Stimulated activated CD4-positive, alpha-beta T cell treated with anti-CD3 and anti-CD28 coated beads, TNF-alpha, amount 100 ng/mL, for 1 hour (primary cell): ENCODE measurements around the gene VAPB.

Experiments used
- DNase-seq, 3 donors: peaks; one replicate each; pipeline ENCODE4 v3.0.0-alpha.2; 2020; ENCODE audit warnings: low read depth in 3 of 3, low spot score in 1 of 3

Gene VAPB

DNA sequence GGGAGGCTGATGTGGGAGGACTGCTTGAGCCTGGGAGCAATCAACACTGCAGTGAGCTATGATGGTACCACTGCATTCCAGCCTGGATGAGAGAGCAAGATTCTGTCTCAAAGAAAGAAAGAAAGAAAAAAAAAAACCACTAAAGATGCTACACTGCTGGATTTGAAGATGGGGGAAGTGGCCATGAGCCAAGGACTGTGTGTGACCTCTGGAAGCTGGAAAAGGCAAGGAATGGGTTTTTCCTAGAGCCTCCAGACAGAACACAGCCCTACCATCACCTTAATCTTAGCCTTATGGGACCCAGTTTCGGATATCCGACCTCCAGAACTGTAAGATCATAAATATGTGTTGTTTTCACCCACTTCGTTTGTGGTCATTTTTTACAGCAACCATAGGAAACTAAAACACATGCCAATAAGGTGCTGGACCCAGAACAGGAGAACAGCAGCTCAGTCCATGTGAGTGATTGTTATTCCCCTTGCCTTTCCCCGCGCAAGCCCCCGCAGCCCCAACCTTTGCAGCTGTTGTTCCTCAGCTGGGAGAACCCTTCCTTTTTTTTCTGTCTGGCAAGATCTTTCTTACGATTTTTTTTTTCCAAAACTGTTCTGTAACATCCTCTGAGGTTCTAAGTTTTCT is 11.1 kb upstream of the VAPB start:
- no peak for DNase-seq

DNA sequence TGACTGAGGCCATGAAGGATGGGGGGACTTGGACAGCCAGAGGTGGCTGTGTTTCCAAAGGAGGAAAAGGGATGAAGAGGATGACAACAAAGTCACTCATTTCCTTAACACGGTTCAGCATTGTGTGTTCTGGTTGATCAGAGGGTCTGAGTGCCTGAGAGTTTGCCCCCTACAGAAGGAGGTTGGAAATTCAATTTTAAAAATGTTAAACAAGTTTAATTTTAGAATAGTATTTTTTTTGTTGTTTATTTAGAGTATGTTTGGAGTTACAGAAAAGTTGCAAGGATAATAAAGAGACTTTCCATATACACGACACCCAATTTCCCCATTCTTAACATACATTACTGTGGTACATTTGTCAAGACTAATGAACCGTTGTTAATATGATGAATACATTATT is 10.3 kb upstream of the VAPB start:
- no peak for DNase-seq

DNA sequence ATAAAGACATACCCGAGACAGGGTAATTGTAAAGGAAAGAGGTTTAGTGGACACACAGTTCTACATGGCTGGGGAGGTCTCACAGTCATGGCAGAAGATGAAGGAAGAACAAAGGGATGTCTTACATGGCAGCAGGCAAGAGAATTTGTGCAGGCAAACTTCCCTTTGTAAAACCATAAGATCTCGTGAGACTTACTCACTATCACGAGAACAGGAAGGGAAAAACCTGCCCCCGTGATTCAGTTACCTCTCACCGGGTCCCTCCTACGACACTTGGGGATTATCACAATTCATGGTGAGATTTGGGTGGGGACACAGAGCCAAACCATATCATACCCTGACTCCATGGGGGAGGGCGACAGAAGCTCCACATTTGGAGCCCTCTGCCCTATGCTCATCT is 7.4 kb upstream of the VAPB start:
- DNase-seq: no peak

DNA sequence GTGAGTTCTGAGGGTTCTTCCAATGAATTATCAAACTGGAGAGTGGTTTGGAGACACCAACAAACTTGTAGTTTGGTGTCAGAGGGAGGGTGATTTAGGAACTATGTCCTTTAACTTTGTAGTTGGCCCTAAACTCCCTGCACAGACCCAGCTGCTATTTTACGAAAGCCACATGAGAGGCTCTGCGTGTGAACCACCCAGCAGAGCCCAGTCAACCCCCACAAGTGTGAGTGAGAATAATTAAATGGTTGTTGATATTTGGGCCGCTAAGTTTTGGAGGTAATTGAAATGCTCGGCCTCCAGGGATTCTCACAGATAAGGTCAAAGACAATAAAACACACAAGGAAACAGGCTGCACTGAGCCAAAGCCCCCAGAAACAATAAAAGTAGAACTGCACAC is 6.9 kb upstream of the VAPB start:
- DNase-seq: no peak

DNA sequence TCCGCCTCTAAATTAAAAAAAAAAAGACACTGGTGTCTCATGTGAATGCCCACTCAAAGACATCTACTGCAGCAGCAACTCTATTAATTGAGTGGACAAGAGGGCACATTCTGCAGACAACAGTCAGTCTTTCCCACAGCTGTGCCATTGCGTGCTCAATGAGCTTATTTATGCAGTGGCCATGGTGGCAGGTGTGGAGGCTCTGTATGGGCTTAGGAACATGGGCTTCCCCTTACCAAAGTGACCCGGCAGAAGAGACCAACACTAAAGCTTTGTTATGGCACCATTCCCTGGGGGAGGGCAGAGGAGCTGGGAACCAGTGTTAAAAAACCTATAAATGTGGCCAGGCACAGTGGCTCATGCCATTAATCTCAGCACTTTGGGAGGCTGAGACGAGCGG is 4.2 kb upstream of the VAPB start:
- DNase-seq: no peak

GRCh38 chr20:58388028-58388601 is 914 bp upstream of the VAPB start:
- no peak for DNase-seq

DNA sequence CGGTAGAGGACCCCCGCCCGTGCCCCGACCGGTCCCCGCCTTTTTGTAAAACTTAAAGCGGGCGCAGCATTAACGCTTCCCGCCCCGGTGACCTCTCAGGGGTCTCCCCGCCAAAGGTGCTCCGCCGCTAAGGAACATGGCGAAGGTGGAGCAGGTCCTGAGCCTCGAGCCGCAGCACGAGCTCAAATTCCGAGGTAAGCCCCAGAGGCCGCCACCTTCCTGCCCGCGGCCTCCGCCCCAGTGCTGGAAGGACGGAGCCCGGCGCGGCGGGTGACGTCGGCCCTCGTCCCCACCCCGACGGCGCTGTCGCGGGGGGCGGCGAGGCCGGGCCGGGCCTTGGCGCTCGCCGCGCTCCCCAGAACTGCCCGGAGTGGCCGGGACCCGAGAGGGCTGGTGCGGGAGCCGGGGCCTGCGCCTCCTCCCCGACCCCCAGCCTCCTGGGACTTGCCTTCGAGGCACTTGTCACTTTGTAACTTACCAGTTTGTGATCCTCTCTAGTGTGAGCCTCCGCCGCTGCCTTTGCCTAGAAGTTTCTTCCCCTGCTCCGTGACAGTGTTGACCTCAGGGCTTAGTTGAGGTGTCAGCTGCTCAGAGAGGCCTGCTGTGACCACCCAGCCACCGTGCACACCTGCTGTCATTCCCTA is 417 bp downstream of the VAPB start:
- no peak for DNase-seq

DNA sequence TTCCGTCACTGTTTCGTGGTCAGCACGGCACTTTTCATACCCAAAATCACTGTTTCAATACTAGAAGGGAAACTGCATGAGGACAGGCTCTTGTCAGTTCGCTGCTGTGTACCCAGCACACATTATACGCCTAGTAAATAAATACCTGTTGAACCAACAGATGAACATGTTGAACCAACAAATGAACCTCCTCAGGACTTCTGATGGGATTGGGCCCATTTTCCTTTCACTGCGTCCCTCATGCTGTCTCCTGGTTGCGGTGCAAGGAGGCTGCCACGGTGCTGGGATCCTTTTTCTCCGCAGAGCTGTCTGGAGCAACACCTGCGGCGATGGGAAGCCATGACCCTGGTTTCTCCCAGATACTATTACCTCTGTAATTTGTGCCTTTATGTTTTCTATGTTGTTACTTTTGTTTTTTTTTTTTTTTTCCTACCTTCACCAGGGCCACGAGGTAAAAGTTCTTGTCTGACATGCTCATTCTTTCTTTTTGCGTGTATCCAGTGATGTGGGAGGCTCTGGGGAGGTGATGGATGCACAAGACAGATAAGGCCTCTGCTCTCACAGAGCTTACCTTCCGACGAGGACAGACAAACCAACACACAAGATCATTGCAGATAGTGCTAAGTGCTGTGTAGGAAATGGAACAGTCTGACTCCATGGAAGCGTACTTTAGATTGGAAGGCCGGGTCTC is 1.1 kb downstream of the VAPB start:
- no peak for DNase-seq

GRCh38 chr20:58390659-58391035 is 1.6 kb downstream of the VAPB start:
- no peak for DNase-seq

DNA sequence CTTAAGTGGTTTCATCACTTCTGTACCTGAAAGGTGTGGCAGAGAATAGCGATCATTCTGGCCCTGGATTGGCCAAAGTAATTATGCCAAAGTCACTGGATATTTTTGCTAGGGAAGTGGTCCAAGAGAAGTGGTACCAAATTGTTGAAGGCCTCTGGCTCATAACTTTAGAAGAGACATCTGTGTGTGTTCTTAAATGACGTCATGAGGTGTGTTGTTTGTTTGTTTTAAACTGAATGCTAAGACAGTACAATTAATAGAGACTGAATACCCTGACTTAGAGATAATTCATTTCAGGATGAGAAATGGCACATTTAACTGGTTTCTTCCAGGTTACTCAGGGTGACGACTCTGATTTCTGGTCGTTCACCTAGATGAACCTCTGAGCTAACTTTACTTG is 3.3 kb downstream of the VAPB start:
- no peak for DNase-seq

DNA sequence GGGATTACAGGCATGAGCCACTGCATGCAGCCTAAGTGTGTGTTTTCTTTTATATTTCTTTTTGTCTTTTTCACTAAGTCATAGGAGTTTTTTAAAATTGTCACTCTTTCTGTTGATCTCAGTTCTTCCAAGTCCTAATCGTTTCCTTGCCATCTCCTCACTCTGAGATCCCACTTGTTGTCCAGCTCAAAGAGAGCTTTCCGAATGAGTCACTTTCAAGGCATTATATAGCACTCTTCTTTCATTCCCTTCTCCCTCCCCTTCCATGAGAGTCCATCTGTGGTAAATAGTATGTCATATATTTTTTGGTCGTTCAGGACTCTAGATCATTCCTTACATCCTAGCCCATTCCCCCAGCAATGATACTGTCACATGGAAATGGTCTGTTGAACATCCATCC is 4.3 kb downstream of the VAPB start:
- no peak for DNase-seq

DNA sequence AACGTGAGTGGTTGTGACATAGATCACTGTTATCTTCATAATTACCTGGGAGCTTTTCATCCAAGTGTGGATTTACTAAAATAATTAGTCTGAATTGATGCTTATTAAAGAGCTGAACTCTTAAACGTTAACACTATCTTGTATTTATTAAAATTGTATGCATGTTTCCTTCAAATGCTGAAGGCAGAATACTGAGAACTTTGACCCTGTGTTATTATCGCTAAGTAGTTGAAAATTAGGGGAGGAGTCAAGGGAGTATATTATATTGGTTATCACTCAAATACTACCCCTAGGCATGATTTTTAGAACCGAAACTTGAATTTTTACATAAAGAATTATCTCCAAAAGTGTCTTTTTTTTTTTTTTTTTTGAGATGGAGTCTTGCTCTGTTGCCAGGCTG is 5.8 kb downstream of the VAPB start:
- DNase-seq: no peak

- DNase-seq: no peak
These were observed 6.6 kb downstream of the VAPB start for GRCh38 chr20:58395604-58396003.

DNA sequence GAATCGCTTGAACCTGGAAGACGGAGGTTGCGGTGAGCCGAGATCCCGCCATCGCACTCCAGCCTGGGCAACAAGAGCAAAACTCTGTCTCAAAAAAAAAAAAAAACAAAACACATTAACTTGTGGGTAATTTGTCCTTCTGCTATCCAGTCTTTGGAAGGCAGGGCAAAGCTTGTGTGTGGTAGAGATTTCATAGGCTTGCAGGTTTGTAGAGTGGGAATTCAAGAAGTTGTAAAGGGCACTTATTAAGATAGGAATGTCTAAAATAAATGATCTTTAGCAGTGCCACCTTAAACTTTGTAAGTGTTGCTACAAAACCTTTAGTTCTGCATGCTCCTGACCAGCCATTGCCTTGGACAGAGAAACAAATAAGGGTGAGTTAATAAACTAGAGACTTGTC is 8.4 kb downstream of the VAPB start:
- no peak for DNase-seq

GRCh38 chr20:58398254-58398653 is 9.2 kb downstream of the VAPB start:
- no peak for DNase-seq

GRCh38 chr20:58399926-58400325 is 10.9 kb downstream of the VAPB start:
- no peak for DNase-seq

DNA sequence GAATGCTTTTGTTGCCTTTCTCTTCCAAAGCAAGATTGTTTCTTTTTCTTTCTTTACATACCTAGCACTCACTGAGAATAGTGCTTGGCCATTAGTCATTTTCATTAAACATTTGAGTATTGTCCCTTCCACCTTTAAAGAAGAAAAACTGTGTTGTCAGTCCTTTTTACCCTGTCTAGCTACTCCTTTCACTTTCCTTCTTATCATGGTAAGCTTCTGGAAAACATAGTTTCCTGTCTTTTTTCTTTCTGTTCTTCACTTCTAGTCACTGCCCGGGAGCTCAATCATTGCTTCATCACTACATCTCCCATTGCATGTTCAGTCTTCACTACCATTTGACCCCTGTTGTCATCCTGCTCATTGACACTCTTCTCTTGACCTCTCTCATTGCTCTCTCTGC is 12.1 kb downstream of the VAPB start:
- DNase-seq: no peak

DNA sequence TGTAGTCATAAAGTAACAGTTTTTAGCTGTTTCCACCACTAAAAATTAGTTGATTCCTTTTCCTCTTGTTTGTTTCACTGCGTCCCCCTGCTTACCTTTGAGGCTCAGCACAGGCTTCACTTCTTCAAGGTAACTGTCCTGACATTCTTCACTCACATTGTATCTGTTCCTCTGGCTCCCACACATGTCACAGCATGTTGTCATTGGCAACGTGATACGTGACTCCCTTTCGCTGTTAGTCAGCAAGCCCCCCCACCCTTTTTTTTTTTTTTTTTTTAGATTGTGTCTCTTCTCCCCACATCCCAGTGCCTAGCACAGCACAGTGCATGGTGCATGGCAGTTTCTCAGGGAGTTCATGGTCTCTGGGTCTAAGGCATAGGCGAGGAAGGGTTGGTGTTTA is 13.3 kb downstream of the VAPB start:
- DNase-seq: no peak

- DNase-seq: no peak
These were observed 13.8 kb downstream of the VAPB start for GRCh38 chr20:58402827-58403226.

DNA sequence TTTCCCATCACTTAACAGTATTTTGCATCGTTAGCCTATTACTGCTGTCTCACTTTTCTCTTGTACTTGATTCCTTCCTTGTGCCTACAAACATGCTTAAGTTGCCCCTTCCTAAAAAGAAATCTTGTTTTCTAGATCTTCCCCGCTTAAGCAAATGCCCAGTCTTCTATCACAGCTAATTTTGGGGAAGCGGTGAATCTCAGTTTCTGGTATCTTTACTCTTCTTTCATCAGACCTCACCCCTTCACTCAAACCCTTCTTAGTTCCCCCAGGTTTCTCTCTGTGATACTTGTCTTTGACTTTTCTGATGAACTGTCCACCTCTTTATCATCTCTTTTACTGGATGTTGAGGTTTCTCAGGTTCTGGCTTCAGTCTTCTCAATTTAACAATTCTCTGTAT is 14.2 kb downstream of the VAPB start:
- no peak for DNase-seq

GRCh38 chr20:58405504-58406291 is 16.7 kb downstream of the VAPB start:
- no peak for DNase-seq
